GM12892 (cell line): ENCODE data around the gene C1QTNF7.

Source experiments
- POLR2A ChIP-seq: IDR thresholded peaks from 2 replicates; pipeline ENCODE4 v1.6.1; 2011; ENCODE audit warnings: low read depth, low read length, control low read depth
- POLR2AphosphoS5 ChIP-seq: IDR thresholded peaks from 2 replicates; pipeline ENCODE4 v1.6.1; 2011; ENCODE audit warnings: low read depth, low read length, control low read depth
- TAF1 ChIP-seq: IDR thresholded peaks from 2 replicates; pipeline ENCODE4 v1.6.1; 2011; ENCODE audit warnings: low read depth, mild to moderate bottlenecking, control low read depth, low read length, borderline replicate concordance

DNA sequence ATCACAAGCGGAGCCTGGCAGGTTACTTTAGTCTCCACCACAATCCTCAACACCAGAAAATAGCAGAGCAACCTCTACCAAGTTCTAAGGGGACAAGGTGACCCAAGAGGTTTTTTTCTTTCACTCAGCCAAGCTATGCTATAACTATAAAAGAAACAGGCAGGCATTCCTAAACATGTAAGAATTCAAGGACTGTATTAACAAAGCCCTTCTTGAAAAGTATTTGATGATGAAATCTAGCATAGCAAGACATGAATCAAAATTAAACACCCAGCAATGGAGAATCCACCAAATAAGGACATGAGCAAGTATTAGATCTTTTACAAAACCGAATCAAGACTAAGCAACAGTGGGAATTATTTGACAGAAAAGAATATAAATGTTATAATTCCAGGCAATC lies 25.7 kb upstream of the C1QTNF7 start:
- TF ChIP-seq TAF1 (no peak), POLR2A (no peak), POLR2AphosphoS5 (no peak)
